Activated naive CD8-positive, alpha-beta T cell (primary cell): Measurements from ENCODE around the gene MYO7A.

Experiments
- H3K27ac Mint-ChIP-seq: one replicate; pipeline ENCODE4 v1.8.0; 2021; ENCODE audit warnings: mixed read lengths
- H3K27me3 Mint-ChIP-seq: one replicate; pipeline ENCODE4 v1.8.0; 2021; ENCODE audit warnings: mixed read lengths
- H3K36me3 Mint-ChIP-seq: one replicate; pipeline ENCODE4 v1.8.0; 2021; ENCODE audit warnings: mixed read lengths
- H3K4me1 Mint-ChIP-seq: one replicate; pipeline ENCODE4 v1.8.0; 2021; ENCODE audit warnings: low read depth, mixed read lengths
- H3K4me3 Mint-ChIP-seq: one replicate; pipeline ENCODE4 v1.8.0; 2021; ENCODE audit warnings: mild to moderate bottlenecking, mixed read lengths
- H3K9me3 Mint-ChIP-seq: one replicate; pipeline ENCODE4 v1.8.0; 2021; ENCODE audit warnings: low read depth, mixed read lengths

MYO7A gene

DNA sequence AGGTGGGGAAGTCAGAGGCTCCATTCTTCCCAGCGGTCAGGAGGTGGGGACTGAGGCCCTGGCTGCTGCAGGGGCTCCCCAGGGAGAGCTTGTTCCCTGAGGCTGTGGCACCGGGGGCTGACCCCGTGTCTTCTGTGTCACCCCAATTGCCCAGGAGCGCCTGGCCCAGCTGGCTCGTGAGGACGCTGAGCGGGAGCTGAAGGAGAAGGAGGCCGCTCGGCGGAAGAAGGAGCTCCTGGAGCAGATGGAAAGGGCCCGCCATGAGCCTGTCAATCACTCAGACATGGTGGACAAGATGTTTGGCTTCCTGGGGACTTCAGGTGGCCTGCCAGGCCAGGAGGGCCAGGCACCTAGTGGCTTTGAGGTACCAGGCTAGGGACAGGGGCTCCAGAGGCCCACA is 53.2 kb downstream of the MYO7A start:
- H3K27me3 Mint-ChIP-seq: no peaks in the 10 kb centered on the region
- H3K27ac Mint-ChIP-seq: no peak overlapping the region
- H3K4me3 Mint-ChIP-seq: no peak overlapping the region
- no peaks in the 10 kb centered on the region for H3K9me3 Mint-ChIP-seq
- H3K36me3 Mint-ChIP-seq: no peaks in the 10 kb centered on the region
- H3K4me1 Mint-ChIP-seq: peaks cover 2% of the 10 kb centered on the region

DNA sequence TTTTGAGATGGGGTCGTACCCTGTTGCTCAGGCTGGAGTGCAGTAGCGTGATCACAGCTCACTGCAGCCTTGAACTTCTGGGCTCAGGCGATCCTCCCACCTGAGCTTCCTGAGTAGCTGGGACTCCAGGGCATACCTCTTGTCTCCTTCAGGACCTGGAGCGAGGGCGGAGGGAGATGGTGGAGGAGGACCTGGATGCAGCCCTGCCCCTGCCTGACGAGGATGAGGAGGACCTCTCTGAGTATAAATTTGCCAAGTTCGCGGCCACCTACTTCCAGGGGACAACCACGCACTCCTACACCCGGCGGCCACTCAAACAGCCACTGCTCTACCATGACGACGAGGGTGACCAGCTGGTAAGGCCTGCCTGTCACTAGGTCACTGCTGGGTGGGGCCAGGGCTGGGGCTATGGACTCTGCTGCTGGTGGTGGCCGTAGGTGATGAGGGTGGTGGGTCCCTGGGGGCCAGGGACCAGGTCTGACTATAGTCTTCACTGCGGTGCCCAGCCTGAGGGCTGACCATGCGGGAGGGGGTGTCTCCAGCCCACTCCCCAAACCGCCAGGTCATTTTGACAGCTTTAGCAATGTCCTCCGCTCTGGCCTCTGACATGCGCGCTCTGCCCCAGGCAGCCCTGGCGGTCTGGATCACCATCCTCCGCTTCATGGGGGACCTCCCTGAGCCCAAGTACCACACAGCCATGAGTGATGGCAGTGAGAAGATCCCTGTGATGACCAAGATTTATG is 53.9 kb downstream of the MYO7A start:
- no peaks in the 10 kb centered on the region for H3K9me3 Mint-ChIP-seq
- no peaks in the 10 kb centered on the region for H3K27me3 Mint-ChIP-seq
- no peak overlapping the region for H3K4me3 Mint-ChIP-seq
- H3K4me1 Mint-ChIP-seq: peaks cover 2% of the 10 kb centered on the region
- no peaks in the 10 kb centered on the region for H3K36me3 Mint-ChIP-seq
- H3K27ac Mint-ChIP-seq: no peak overlapping the region

DNA sequence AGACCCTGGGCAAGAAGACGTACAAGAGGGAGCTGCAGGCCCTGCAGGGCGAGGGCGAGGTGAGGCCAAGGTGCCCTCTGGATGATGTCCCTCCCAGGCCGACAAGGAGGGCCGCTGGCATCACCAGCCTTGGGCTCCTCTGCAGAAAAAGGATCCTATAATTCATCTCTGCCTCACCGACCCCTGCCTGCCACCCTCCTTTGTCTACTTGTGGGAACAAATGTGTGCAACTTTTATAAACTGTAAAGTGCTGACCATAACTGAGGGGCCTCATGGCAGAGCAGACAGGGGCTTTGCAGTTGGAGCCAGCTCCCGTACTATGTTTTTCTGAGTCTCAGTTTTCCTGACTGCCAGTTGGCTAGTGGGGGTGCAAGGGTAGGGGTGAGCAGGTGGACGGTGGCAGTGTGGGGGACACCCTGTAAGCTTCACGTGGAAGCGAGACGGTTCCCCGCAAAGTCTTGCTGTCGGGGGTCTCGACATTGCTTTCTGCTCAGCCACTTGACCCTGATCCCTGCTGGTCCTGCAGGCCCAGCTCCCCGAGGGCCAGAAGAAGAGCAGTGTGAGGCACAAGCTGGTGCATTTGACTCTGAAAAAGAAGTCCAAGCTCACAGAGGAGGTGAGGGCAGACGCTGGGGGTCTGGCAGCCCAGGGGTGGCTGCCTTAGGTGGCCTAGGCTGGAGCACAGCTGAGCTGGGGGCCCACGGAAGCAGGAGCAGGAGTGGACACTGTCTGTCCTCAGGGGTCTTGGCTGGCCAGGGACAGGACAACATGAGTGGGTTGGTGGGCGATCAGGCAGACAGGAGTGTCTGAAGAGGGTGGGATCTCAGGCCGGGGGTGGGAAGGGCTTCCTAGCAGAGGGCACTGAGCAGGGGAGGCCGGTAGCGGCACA is 54.7 kb downstream of the MYO7A start:
- Mint-ChIP-seq H3K36me3 (no peaks in the 10 kb centered on the region), H3K27ac (no peak overlapping the region), H3K4me1 (peaks cover 2% of the 10 kb centered on the region), H3K27me3 (no peaks in the 10 kb centered on the region), H3K4me3 (no peak overlapping the region), H3K9me3 (no peaks in the 10 kb centered on the region)

DNA sequence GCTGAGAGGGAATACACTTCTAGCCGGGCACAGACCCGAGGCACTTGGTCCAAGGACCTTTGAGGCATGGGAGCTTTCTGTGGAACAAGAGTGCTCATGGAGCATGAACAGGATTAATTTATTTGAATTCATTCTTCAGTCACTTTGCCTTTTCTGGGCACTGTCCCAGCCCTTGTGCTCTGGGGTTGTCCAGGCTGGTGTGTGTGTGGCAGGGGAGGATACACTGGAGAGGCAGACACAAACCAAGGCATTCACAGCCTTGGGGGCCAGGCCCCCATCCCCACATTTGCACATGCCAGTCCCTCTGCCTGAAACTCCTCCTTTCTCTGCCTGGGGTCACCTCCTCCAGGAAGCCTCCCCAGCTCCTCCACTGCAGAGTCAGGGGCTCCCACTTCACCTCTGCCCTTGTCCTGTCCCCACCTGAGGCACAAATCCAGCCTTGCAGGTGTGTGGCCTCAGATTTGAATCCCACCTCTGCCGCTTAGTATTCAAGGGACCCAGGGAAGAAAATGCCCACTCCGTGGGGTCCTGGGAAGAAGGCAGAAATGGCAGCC is 55.5 kb downstream of the MYO7A start:
- H3K4me1 Mint-ChIP-seq: no peaks in the 10 kb centered on the region
- H3K36me3 Mint-ChIP-seq: no peaks in the 10 kb centered on the region
- no peaks in the 10 kb centered on the region for H3K27me3 Mint-ChIP-seq
- no peak overlapping the region for H3K27ac Mint-ChIP-seq
- no peak overlapping the region for H3K4me3 Mint-ChIP-seq
- no peaks in the 10 kb centered on the region for H3K9me3 Mint-ChIP-seq

DNA sequence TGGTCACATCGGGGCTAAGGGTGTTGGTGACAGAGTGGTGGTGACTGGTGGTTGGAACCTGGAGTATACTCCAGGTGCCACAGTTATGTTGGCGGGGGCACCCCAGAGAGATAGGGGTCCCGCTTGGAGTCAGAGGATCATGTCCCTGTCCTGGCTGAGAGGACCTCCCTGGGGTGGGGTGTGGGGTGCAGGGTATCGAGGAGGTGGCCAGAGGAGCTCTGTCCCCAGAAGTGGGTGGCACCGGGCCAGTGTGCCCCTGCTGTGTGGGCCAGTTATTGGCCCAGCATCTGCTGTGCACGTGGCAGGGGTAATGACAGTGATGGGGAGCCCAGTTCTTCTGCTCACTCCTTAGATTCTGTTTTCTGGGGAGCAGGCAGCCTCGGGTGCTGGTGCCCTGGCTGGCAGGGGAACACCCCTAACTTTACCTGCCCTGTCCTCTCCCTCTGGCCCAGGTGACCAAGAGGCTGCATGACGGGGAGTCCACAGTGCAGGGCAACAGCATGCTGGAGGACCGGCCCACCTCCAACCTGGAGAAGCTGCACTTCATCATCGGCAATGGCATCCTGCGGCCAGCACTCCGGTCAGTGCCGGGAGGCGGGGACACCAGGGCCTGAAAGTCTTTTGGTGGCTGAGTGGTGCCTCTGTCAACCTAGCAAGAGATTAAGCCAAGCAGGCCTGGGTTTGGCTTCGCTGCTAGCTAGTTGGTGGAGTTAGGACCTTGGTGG is 56.3 kb downstream of the MYO7A start:
- Mint-ChIP-seq H3K36me3 (no peaks in the 10 kb centered on the region), H3K4me1 (no peaks in the 10 kb centered on the region), H3K27me3 (no peaks in the 10 kb centered on the region), H3K4me3 (no peak overlapping the region), H3K27ac (no peak overlapping the region), H3K9me3 (no peaks in the 10 kb centered on the region)

DNA sequence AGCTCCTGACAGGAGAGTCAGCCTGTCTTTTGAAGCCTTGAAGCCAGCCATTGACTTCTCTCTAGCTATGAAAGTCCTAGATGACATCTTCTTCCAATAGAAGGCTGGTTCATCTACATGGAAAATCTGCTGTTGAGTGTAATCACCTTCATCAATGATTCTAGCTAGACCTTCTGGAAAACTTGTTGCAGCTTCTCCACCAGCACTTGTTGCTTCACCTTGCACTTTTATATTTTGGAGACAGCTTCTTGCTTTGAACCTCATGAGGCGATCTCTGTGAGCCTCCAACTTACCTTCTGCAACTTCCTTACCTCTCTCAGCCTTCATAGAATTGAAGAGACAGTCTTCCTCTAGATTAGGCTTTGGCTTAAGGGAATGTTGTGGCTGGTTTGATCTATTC is 58.3 kb downstream of the MYO7A start:
- H3K4me1 Mint-ChIP-seq: no peaks in the 10 kb centered on the region
- H3K27me3 Mint-ChIP-seq: no peaks in the 10 kb centered on the region
- no peak overlapping the region for H3K4me3 Mint-ChIP-seq
- no peaks in the 10 kb centered on the region for H3K36me3 Mint-ChIP-seq
- H3K9me3 Mint-ChIP-seq: no peaks in the 10 kb centered on the region
- no peak overlapping the region for H3K27ac Mint-ChIP-seq

DNA sequence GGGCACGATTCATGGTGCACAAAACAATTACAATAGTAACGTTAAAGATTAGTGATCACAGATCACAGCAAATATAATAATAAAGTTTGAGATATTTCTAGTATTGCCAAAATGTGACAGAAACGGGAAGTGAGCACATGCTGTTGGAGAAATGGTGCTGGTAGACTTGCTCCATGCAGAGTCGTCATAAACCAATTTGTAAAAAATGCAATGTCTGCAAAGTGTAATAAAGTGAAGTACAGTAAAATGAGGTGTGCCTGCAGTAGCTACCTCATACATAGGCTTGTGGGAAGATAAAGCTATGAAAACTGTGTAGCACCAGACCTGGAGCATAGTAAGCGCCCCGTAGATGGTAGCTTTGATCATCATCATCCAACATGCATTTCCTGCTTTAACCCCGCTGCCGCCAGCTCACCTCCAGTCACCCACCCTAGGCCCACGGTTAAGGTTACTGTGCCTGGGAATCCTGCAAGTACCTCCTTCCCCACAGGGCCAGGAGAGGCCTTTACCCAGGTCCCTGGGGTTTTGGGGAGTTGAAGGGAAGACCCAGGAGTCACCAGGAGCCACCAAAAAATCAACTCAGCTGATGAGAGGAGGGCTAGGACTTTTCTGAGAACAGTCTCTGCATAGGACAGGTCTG is 59.2 kb downstream of the MYO7A start:
- no peaks in the 10 kb centered on the region for H3K9me3 Mint-ChIP-seq
- no peaks in the 10 kb centered on the region for H3K36me3 Mint-ChIP-seq
- H3K4me3 Mint-ChIP-seq: no peak overlapping the region
- H3K27ac Mint-ChIP-seq: no peak overlapping the region
- no peaks in the 10 kb centered on the region for H3K27me3 Mint-ChIP-seq
- H3K4me1 Mint-ChIP-seq: no peaks in the 10 kb centered on the region

DNA sequence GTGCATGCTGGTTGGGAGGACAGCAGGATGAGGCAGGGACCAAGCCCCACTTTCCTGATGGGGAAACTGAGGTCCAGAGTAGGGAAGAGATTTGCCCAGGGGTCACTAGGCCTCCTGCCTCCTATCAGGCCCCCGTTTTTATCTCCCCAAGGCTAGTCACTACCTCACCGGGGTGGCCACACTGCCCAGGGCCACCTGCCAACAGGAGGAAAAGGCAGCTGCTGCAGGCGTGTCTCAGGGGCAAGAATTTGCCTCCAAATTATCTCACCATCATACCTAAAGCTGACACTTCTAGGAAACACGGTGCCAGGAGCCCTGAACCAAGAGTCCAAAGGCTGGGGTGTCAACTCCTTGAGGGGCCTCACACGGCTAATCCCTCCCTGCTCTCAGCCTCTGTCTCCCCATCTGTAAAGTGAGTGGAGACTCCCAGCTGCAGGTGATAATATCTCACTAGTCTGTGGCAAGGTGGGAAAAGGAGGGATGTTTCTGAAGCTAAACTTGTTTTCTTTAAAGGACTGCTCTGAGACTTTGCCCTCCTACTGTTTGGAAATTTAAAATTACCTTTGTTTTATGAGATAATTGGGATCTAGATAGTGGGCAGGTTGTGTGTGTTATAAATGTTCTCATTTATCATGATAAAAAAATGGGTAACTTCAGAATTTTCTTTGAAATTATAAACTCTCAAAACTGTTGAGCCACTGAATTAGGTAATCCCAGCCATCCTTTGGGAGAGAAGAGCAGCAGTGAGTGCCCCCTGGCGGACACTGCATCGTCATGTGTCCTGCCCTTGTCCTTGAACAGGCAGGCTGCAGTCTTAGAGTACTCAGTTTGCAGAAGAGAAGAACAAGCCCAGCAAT is 60.0 kb downstream of the MYO7A start:
- no peak overlapping the region for H3K4me3 Mint-ChIP-seq
- H3K4me1 Mint-ChIP-seq: no peaks in the 10 kb centered on the region
- H3K27me3 Mint-ChIP-seq: no peaks in the 10 kb centered on the region
- no peaks in the 10 kb centered on the region for H3K36me3 Mint-ChIP-seq
- H3K27ac Mint-ChIP-seq: no peak overlapping the region
- H3K9me3 Mint-ChIP-seq: no peaks in the 10 kb centered on the region

DNA sequence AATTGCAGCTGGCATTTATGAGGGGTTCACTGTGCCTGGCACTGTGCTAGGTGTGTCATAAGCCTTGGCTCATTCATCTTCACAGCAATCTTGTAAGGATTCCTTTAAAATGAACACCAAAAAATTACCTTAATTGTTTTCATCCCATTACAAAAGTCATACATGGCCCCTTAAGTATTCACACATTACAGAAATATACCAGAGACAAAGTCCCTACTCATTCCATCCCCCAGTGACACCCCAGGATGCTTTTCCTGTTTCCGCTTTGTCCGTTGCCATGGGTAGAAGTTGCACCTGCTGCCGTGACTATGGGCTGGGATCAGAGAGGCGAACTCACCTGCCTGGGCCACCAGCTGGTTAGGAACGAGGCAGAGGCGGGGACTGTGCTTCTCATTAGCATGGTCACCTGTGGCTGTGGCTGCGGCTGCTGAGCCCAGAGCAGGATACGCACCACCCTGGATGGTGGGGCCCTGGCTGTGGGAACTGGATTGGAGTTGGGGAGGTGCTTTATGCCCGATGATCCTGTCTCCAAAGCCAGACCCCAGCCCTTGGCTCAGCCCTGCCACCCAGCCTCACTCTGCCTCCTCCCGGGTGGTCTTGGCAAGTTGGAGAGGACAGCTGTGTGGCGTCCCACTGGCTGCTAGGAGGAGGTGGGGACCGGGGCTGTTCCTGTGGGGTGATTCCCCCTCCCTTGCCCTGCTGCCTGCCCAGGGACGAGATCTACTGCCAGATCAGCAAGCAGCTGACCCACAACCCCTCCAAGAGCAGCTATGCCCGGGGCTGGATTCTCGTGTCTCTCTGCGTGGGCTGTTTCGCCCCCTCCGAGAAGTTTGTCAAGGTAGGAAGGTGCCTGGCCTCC is 60.8 kb downstream of the MYO7A start:
- Mint-ChIP-seq H3K9me3 (no peaks in the 10 kb centered on the region), H3K27ac (no peak overlapping the region)

DNA sequence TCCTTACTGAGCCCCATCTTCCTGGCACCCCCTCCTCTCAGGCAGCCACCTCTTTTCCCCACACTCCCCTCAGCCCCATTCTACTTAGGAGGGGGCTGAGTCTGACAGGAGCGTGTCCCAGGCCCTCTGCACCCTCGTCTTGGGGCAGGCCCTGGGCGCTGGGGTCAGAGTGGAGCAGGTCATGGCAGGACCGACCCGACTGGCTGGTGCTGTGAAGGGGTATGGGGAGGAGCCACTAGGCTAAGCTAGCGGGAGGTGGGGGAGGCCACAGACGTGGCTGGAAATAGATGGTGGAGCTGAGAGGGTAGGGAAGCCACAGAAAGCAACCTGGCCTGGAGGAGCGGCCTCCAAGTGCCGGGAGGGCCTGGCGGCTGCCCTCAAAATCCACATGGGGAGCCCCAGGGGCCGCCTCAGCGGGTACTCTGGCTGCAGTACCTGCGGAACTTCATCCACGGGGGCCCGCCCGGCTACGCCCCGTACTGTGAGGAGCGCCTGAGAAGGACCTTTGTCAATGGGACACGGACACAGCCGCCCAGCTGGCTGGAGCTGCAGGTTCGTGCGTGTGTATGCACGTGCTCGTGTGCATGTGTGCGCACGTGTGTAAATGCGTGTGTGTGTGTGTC is 61.7 kb downstream of the MYO7A start:
- H3K27ac Mint-ChIP-seq: no peak overlapping the region

More for the DNA sequence above, 60.8 kb downstream of the MYO7A start:
- H3K4me3 Mint-ChIP-seq: no peak overlapping the region
- H3K27me3 Mint-ChIP-seq: no peaks in the 10 kb centered on the region
- no peaks in the 10 kb centered on the region for H3K4me1 Mint-ChIP-seq
- no peaks in the 10 kb centered on the region for H3K36me3 Mint-ChIP-seq

DNA sequence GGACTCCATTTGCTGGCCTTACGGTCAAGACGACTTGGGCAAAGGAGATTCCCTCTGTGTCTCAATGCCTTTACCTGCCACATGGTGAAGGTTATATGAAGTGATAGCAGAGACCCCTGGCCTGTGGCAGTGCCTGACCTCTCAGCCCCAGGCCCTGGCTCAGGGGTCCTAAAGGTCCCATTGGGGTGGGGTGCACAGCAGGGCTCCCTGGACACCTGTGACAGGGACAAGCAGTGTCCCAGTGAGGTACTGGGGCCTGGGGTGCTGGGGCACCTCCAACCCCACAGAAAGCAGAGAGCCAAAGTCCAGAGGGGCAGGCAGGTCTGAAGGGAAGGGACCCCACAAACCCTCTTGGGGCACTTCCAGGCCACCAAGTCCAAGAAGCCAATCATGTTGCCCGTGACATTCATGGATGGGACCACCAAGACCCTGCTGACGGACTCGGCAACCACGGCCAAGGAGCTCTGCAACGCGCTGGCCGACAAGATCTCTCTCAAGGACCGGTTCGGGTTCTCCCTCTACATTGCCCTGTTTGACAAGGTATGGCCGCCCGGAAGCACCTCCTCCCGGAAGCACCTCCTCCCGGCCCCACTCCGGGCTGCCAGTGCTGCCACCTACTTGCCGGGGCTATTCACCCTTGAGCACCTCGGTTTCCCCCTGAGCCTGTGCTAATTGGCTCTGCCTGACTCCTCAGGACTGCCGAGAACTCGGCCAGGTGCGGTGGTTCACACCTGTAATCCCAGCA is 62.5 kb downstream of the MYO7A start:
- Mint-ChIP-seq H3K36me3 (no peaks in the 10 kb centered on the region), H3K27me3 (no peaks in the 10 kb centered on the region), H3K4me3 (no peak overlapping the region), H3K4me1 (no peaks in the 10 kb centered on the region), H3K27ac (no peak overlapping the region), H3K9me3 (no peaks in the 10 kb centered on the region)

More for the DNA sequence above, 61.7 kb downstream of the MYO7A start:
- Mint-ChIP-seq H3K4me3 (no peak overlapping the region), H3K36me3 (no peaks in the 10 kb centered on the region), H3K9me3 (no peaks in the 10 kb centered on the region), H3K27me3 (no peaks in the 10 kb centered on the region), H3K4me1 (no peaks in the 10 kb centered on the region)

DNA sequence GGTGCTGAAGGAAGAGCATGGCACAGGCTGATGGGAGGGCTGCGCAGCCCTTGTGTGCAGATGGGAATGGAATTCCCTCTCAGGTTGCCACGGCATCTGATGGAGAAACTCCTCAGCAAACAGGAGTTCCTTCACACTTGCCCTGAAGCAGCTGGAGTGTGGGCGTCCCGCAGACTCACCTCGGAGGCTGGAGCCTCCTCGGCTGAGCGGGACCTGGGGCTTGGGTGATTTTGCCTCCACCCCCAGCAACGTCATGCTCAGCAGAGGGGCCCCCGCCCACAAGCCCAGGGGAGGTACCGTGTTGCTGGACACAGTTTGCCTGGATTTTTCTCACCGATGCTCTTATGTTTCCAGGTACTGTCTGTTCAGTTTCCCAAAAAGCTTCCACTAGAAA is 63.4 kb downstream of the MYO7A start:
- H3K4me3 Mint-ChIP-seq: no peak overlapping the region
- H3K27me3 Mint-ChIP-seq: no peaks in the 10 kb centered on the region
- H3K4me1 Mint-ChIP-seq: no peaks in the 10 kb centered on the region

More for the DNA sequence above, 63.4 kb downstream of the MYO7A start:
- Mint-ChIP-seq H3K9me3 (no peaks in the 10 kb centered on the region), H3K36me3 (no peaks in the 10 kb centered on the region), H3K27ac (no peak overlapping the region)
